ENCODE measurements around the gene GSTA1. TPM values are rescaled to one million over a fixed set of nuclear protein-coding genes. Genes with fewer than 3 reads are reported as not detected.
A peak's percentile ranks its signal among the peaks of the same experiment; 100 is the strongest.
"Not testable (repeated sequence)": the region's sequence is repeated elsewhere in the genome, so short reads cannot be mapped to it uniquely, and the experiment has no call there.

Gene GSTA1
- total RNA-seq, 4 donors from 2014 or later: 0.44 to 16.1 (median 8.6) TPM; not detected in 1

DNA sequence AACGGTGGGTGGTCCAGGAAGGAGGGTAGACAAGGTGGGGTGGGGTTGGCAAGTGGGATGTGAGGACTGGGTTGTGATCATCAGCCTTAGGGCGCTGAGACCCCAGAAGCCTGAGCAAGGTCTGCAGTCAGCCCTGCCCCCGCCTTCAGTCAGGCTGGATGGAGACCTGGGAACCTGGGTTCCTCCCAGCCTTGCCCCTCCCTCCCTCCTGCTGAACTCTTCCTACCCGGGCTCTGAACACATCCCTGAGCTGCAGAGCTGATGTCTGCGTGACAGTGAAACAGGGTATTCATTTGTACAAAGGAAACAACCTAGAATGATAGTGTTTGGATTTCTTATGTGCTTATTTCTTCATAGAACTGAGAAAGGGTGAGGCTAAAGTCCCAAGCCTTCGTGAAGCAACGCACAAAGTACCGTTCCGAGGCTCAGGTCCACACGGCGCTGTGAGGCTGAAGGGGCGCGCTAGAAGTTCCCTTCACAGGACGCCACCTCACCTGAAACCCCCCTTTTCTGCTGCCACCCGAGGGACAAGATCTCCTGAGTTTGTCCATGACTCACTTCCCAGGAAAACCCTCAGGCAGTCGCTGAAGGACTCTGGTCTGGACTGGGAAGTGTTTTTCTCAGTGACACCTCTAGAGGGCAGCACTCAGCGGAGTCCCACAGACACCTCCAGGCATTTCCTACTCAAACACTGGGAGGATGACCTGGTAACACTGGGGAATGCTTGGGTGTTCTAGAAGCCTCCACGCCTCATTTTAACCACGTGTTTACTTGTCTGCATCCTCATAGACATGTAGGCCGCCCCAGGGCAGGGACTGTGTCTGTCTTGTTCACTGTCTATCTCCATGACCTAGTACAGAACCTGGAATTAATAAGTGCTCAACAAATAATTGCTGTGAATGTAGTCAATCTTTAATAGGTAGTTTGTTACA, 35.8 kb upstream of the GSTA1 start:
- Histone ChIP-seq H3K36me3 (no peaks in the 10 kb centered on the region), H3K9me3 (no peaks in the 10 kb centered on the region), H3K27ac (no peak overlapping the region), H3K4me1 (peaks cover 0 to 5% (median 0%) of the 10 kb centered on the region in 3 donors), H3K4me3 (no peak overlapping the region), H3K27me3 (peaks cover 0 to 17% (median 0%) of the 10 kb centered on the region in 4 donors)
- 50 to 69% methylated on average over 10 to 19 of the region's 20 CpGs for WGBS, 2 donors
- TF ChIP-seq POLR2A (IDR thresholded peaks at IDR 0.05): no peak
- TF ChIP-seq, protein P1, sequence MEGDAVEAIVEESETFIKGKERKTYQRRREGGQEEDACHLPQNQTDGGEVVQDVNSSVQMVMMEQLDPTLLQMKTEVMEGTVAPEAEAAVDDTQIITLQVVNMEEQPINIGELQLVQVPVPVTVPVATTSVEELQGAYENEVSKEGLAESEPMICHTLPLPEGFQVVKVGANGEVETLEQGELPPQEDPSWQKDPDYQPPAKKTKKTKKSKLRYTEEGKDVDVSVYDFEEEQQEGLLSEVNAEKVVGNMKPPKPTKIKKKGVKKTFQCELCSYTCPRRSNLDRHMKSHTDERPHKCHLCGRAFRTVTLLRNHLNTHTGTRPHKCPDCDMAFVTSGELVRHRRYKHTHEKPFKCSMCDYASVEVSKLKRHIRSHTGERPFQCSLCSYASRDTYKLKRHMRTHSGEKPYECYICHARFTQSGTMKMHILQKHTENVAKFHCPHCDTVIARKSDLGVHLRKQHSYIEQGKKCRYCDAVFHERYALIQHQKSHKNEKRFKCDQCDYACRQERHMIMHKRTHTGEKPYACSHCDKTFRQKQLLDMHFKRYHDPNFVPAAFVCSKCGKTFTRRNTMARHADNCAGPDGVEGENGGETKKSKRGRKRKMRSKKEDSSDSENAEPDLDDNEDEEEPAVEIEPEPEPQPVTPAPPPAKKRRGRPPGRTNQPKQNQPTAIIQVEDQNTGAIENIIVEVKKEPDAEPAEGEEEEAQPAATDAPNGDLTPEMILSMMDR (IDR thresholded peaks at IDR 0.05): peak in 5 of 6 experiments; percentile 38 to 81 (median 59)
- DNase-seq: no peak
- intact Hi-C loops (cut with DNase I): loop anchor here (10.0 kb wide), 1 partner anchor 135 kb away; no protein-coding TSS in a partner anchor

DNA sequence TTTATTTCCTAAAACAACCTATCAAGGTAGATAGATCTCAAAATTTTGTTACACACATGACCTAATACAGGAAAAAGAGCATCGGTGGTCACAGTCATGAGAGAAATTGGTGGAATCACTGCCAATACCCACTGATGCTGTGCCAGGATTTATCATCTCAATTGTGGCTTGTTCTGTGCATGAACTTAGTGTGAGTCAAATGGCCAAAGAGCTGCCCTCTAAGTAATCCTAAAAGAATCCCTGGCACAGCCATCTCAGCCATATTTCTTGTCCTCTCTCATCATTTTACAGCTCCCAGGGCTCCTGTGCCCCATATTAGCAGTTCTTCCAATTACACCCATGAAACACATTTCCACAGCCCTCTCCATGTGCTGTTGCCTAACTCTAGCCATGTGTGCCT, 30.9 kb upstream of the GSTA1 start:
- TF ChIP-seq, protein P1 (IDR thresholded peaks at IDR 0.05): no peak
- no peak for TF ChIP-seq POLR2A (IDR thresholded peaks at IDR 0.05)
- H3K4me3 ChIP-seq: no peak overlapping the region
- H3K36me3 ChIP-seq: no peaks in the 10 kb centered on the region
- no peaks in the 10 kb centered on the region for H3K4me1 ChIP-seq
- no peak for DNase-seq
- H3K9me3 ChIP-seq: no peaks in the 10 kb centered on the region
- H3K27ac ChIP-seq: no peak overlapping the region
- WGBS, 2 donors: 58 to 67% methylated on average over 1 of the region's 1 CpG
- peaks cover 0 to 17% (median 0%) of the 10 kb centered on the region in 4 donors for H3K27me3 ChIP-seq
- intact Hi-C loops (cut with DNase I): loop anchor here (10.0 kb wide), 1 partner anchor 130 kb away; no protein-coding TSS in a partner anchor

DNA sequence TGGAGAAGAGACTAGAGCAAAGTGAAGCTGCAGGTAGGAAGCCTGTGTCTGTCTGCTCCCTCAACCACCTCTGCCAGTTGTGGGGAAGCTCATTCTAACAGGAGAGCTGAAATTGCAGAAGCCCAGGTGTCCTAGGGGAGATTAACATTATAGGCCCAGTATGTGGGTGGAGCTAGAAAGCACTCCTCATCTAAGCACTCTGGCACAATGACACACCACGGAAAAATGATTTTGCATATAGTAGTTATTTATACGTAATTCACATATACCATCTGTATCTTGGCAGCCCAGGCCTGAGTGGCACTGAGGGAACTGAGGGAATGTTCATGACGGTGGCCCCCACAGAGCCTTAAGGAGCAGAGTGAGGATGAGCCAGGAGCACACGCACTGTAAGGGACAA, 27.3 kb upstream of the GSTA1 start:
- not testable (repeated sequence) for H3K36me3 ChIP-seq, H3K27ac ChIP-seq, H3K27me3 ChIP-seq, DNase-seq, H3K4me1 ChIP-seq, H3K4me3 ChIP-seq, H3K9me3 ChIP-seq
- intact Hi-C loops (cut with DNase I): loop anchor here (10.0 kb wide), 1 partner anchor 126 kb away; no protein-coding TSS in a partner anchor
- 72 to 87% methylated on average over 4 of the region's 4 CpGs for WGBS, 2 donors

DNA sequence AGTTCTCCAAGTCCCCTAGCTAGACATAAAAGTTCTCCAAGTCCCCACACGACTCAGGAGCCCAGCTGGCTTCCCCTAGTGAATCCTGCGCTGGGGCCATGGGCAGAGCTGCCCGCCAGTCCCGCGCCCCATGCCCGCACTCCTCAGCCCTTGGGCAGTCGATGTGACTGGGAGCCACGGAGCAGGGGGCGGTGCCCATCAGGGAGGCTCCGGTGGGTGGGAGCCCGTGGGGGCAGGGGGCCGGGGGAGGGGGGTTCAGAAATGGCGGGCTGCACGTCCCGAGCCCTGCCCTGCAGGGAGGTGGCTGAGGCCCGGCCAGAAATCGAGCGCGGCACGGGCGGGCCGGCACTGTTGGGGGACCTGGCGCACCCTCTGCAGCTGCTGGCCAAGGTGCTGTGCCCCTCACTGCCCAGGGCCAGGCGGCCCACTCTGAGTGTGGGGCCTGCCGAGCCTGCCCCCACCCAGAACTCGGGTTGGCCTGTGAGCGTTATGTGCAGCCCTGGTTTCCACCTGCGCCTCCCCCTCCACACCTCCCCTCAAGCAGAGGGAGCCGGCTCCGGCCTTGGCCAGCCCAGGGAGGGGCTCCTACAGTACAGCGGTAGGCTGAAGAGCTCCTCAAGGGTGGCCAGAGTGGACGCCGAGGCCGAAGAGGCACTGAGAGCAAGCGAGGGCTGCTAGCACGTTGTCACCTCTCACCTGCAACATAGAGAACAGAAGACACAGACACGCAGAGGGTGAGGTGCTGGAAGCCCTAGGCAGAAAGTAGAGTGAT, 25.6 kb upstream of the GSTA1 start:
- H3K36me3 ChIP-seq: no peaks in the 10 kb centered on the region
- no peaks in the 10 kb centered on the region for H3K9me3 ChIP-seq
- no peak overlapping the region for H3K27ac ChIP-seq
- no peaks in the 10 kb centered on the region for H3K4me1 ChIP-seq
- H3K4me3 ChIP-seq: no peak overlapping the region
- TF ChIP-seq, protein P1 (IDR thresholded peaks at IDR 0.05): no peak
- TF ChIP-seq POLR2A (IDR thresholded peaks at IDR 0.05): no peak
- WGBS, 2 donors: 80 to 96% methylated on average over 2 to 4 of the region's 37 CpGs
- H3K27me3 ChIP-seq: no peaks in the 10 kb centered on the region
- intact Hi-C loops (cut with DNase I): no loop called here
- no peak for DNase-seq

DNA sequence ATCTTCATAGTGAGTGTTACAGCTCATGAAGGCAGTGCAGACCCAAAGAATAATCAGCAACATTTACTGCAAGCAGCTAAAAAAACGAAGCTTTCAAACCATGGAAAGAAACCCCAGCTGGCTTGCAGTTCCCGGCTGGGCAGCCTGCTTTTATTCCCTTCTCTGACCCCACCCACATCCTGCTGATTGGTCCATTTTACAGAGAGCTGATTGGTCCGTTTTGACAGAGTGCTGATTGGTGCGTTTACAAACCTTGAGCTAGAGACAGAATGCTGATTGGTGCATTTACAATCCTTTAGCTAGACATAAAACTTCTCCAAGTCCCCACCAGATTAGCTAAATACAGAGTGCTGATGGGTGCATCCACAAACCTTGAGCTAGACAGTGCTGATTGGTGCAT, 25.0 kb upstream of the GSTA1 start:
- DNase-seq; intact Hi-C loops (cut with DNase I); H3K36me3 ChIP-seq; H3K27me3 ChIP-seq; H3K4me1 ChIP-seq; H3K4me3 ChIP-seq; H3K27ac ChIP-seq; H3K9me3 ChIP-seq: not testable (repeated sequence)
- 76 to 83% methylated on average over 4 of the region's 4 CpGs for WGBS, 2 donors

DNA sequence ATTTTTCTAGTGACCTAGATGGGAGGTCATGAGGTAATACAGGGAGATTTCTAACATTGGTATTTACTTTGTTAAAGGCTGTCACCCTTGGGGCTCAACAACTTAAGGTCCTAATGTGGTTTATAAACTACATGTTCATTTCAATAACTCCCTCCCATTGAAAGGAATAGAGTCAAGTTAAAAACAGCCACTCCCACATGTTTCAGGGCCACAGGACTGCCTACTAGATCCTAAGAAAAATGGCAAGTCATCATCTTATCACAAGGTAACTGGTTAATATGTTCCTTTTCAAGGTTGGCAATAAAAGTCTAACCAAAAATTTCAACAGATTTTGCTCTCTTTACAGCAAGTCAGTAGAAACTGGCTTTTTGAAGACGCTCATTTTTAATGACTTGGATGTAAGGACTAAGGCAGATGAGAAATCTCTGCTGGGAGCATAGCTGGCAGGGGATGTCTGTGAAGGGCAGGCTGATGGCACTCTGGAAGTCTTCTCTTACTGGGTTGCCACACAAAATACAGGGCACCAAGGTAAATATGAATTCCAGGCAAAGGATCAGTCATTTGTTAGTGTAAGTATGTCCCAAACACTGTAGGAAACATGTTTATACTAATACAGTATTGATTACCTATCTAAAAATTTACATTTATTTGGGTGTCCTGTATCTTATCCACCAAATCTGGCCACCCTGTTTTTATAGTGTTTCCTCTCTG, 23.6 kb upstream of the GSTA1 start:
- DNase-seq; H3K27me3 ChIP-seq; H3K36me3 ChIP-seq; intact Hi-C loops (cut with DNase I); H3K4me3 ChIP-seq; H3K9me3 ChIP-seq; H3K4me1 ChIP-seq; H3K27ac ChIP-seq: not testable (repeated sequence)
- 83 to 92% methylated on average over 1 of the region's 1 CpG for WGBS, 2 donors
